Gastrocnemius medialis (tissue), 4 donors: Measurements from ENCODE around the gene HLA-A.

Source experiments
- POLR2A ChIP-seq, 2 donors: fragments of 450-650 bp; IDR thresholded peaks; one replicate each; pipeline ENCODE4 v1.6.1; 2017; ENCODE audit warnings: antibody characterized with exemption in 2 of 2, mild to moderate bottlenecking in 2 of 2, moderate library complexity in 2 of 2
- TF ChIP-seq, protein P1 (sequence below), 5 experiments: fragments of 450-650 bp in 3 of 5; fragments of 200-600 bp in 2 of 5; sonication (generic) in 2 of 5; IDR thresholded peaks in 4 of 5; conservative IDR thresholded peaks in 1 of 5; 1 replicate in 4 of 5; 2 replicates in 1 of 5; pipeline ENCODE4 v1.5.1; 2016 to 2019; ENCODE audit warnings: antibody characterized with exemption in 5 of 5, mild to moderate bottlenecking in 3 of 5, moderate library complexity in 3 of 5

GRCh38 chr6:29984992-29985391, 42.7 kb downstream of the HLA-A start:
- TF ChIP-seq, protein P1, sequence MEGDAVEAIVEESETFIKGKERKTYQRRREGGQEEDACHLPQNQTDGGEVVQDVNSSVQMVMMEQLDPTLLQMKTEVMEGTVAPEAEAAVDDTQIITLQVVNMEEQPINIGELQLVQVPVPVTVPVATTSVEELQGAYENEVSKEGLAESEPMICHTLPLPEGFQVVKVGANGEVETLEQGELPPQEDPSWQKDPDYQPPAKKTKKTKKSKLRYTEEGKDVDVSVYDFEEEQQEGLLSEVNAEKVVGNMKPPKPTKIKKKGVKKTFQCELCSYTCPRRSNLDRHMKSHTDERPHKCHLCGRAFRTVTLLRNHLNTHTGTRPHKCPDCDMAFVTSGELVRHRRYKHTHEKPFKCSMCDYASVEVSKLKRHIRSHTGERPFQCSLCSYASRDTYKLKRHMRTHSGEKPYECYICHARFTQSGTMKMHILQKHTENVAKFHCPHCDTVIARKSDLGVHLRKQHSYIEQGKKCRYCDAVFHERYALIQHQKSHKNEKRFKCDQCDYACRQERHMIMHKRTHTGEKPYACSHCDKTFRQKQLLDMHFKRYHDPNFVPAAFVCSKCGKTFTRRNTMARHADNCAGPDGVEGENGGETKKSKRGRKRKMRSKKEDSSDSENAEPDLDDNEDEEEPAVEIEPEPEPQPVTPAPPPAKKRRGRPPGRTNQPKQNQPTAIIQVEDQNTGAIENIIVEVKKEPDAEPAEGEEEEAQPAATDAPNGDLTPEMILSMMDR (IDR thresholded peaks at IDR 0.05 in 4 of 5, conservative IDR thresholded peaks at IDR 0.05 in 1 of 5), result no peak
- TF ChIP-seq POLR2A (IDR thresholded peaks at IDR 0.05), result no peak
